Transverse colon (tissue), 4 donors: Measurements from ENCODE around the gene MPRIP.

Experiments
- CTCF ChIP-seq, 5 experiments: fragments of 200-600 bp in 3 of 5; fragments of 450-650 bp in 2 of 5; sonication (generic) in 3 of 5; IDR thresholded peaks; 1 replicate in 2 of 5; 2 replicates in 3 of 5; pipeline ENCODE4 v1.5.1; 2016 to 2017; ENCODE audit warnings: antibody characterized with exemption in 5 of 5, inconsistent platforms in 3 of 5, mild to moderate bottlenecking in 2 of 5, moderate library complexity in 1 of 5
- EP300 ChIP-seq: sonication (generic); formaldehyde crosslinking; IDR thresholded peaks from one replicate; pipeline ENCODE4 v1.6.1; 2017; ENCODE audit warnings: antibody characterized with exemption, low read depth
- POLR2A ChIP-seq: fragments of 450-650 bp; IDR thresholded peaks from one replicate; pipeline ENCODE4 v1.6.1; 2016; ENCODE audit warnings: antibody characterized with exemption, mild to moderate bottlenecking, moderate library complexity
- POLR2AphosphoS5 ChIP-seq, 3 donors: sonication (generic); formaldehyde crosslinking; IDR thresholded peaks; one replicate each; pipeline ENCODE4 v1.6.1; 2016; ENCODE audit warnings: antibody characterized with exemption in 3 of 3

GRCh38 chr17:17159571-17159970 is 117.3 kb downstream of the MPRIP start:
- TF ChIP-seq EP300 (no peak), CTCF (IDR thresholded peaks at IDR 0.05) (no peak), POLR2A (no peak), POLR2AphosphoS5 (IDR thresholded peaks at IDR 0.05) (no peak)
